Stimulated activated CD4-positive, alpha-beta T cell treated with anti-CD3 and anti-CD28 coated beads, TNF-alpha, amount 100 ng/mL, for 1 hour (primary cell): ENCODE data around the gene PDE4D.

Experiments used
- DNase-seq, 3 donors: peaks; one replicate each; pipeline ENCODE4 v3.0.0-alpha.2; 2020; ENCODE audit warnings: low read depth in 3 of 3, low spot score in 1 of 3

The PDE4D gene

DNA sequence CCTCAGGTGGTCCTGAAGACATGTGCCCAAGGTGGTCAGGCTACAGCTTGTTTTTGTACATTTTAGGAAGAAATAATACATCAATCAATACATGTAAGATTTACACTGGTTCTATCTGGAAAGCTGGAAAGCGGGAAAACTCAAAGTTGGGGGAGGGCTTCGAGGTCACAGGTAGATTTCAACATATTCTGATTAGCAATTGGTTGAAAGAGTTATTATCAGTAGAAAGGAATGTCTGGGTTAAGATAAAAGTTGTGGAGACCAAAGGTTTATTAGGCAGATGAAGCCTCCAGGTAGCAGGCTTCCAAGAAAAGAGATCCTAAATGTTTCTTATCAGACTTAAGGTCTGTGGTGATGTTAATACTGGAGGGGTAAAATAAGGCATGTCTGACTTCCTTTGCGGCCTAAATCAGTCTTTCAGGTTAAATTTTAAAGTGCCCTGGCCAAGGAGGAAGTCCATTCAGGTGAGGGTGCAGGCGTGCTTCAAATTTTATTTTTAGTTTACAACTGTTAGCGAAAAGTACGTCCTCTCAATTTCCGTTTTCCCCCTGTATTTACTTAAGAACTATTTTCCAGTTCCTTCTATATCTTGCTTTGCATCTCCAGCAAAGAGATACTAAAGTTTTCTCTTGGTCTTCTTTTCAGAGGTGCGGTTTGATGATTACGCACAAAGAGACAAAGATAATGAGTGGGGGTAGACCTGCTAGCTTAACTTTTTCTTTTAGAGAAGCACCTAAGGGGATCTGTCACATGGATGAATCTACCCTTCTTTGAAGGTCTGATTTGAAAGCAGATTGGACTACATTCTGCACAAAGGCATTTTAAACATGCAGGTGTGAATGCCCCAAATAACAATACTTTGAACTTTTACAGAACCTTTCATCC, 732.1 kb downstream of the PDE4D start:
- DNase-seq = no peak

DNA sequence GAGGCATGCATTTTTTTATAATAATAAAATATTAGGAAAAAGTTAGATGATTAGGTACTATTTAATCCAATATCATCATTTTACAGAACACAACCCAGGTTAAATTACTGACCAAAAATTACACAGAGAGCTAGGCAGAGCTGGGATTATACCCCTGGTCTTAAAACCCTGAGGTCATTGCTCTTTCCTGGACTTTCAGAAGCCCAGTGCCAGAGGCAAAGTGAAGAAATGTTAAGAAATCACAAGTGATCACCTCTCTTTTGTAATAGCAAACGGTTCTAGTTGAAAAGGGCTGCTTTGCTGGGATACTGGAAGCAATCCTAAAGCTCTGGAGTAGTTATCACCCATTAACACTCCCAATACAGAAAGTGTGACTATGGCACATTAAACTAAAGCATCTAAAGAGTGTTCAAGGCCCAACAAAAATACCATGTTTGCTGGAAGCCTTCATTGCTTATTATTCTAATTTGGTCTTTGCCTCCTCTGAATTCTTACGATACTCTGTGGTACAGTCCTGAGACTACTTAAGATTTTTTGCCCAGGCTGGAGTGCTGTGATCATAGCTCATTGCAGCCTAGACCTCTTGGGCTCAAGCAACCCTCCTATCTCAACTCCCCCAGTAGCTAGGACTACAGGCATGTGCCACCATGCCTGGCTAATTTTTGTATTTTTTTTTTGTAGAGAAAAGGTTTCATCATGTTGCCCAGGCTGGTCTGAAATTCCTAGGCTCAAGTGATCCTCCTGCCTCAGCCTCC, 734.7 kb downstream of the PDE4D start:
- DNase-seq = no peak

- DNase-seq = no peak
Measured at GRCh38 chr5:59158165-59158564, 735.4 kb downstream of the PDE4D start.

DNA sequence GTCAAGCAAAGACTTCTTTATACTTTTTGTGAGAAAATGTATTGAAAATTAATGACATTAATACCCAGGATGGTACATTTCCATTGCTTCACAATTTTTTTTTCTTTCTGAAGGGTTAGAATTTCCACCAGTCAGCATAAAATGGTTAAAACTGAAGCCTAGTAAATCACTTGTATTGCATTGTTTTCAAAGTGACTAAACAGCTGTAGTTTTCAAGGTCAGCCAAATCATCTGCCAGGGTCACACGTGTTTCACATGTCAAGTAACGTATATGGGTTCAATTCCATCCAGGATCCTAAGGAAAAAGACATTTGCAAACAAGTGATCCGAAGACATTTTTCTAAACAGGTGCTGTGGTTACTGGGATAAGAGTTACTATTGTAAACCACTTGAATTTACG, 736.5 kb downstream of the PDE4D start:
- no peak for DNase-seq

DNA sequence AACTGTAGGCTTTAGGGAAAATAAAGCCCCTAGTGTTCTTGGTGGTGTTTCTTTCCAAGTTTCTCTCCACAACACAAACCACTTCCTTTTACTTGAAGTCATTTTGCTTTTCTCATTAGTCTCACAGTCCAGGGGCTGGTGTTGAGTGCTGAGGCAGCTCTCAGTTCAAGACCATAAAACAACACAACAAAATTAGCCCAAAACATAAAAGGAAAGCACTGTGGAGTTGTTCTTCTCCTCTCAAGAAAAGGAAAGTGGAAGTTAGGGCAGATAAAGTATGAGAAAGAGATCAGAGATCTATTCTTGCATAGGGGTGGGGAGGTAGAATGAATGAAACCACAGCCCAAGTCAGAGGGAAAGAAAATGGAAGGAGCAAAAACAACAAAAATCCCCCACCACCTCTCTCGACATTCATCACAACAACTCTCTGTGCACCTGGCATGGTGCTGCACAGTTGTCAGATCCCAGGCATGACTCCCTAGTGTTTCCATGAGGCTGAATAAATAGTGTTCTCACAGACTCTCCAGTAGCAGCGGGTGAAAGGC, 740.8 kb downstream of the PDE4D start:
- DNase-seq = no peak

DNA sequence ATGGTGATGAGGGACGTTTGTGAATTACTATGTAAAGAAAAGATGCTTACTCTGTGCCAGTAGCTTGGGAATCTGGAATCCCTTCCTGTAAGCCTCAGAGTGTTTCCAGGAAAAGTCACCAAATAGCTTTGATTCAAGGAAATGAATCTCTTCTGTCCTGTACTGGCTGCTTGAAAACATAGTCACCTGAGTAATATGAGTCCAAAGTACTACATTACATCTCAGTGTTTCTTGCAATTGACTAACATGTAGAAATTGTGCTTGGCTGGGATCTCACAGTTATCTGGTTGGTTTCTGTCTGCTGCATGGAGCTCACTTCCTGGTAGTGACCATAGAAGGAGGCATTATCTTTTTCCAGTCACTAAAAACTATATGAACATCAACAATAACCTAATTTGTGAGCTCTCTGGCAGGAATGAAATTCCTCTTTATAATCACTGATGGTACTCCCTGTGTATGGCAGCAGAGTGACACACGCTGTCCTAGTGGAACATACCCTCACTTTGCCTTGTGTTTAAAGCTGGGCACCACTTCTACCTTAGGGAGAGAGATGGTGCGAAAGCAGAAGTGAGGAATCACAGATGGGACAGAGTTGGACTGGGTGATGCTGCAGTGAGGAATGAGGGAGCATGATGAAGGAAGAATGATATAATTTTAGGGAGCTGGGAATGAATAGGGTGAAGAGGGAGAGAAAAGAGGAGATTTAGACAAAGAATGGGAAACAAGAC, 742.2 kb downstream of the PDE4D start:
- no peak for DNase-seq

- no peak for DNase-seq
Measured at GRCh38 chr5:59149827-59150226, 743.7 kb downstream of the PDE4D start.

DNA sequence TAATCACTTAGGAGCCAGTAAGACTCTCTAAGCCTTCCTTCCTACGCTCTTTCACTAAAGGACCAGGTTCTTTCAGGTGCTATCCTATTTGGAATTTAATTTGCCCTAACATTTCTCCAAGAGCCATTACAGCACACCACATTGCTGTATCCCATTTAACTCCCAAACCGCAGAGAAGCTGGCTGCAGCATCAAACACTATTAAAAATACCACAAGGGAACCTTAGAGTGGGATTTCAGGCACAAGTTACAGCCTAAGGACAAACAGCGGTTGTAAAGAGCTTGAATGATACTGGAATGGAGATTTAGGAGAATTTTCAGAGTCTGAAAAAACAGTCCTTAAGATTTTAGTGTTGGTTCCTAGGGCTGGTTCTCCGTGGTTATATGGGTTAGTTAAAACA, 744.3 kb downstream of the PDE4D start:
- no peak for DNase-seq

DNA sequence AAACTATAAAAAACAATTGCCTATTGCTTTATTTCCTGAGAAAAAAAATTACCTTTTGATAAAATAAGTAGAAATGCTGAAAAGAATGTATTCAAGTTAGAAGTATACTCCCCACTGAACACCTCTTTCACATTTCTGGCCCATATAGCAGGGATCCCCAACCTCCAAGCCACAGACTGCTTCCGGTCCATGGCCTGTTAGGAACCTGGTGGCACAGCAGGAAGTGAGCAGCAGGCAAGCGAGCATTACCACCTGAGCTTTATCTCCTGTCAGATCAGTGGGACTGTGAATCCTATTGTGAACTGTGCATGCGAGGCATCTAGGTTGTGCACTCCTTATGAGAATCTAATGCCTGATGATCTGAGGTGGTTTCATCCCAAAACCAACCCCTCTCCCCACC, 746.8 kb downstream of the PDE4D start:
- DNase-seq = no peak

DNA sequence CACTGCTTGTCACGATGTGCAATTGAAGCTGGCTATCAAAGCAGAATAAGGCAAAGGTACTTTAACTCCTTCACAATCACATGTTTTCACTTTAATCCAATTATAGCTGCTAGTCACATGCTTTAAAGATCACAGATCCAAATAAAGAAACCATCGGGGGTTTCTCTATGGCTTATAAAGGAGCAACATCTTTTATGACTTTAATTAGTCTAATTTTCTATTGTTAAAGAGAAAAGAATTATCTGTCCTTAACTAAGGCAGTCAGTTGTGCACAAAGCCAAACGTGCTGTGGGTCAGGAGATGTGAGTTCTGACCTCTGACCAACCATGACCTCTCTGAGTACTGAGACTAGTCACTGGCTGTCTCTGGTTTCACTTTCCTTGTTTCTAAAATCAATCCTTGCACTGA, 749.6 kb downstream of the PDE4D start:
- no peak for DNase-seq

DNA sequence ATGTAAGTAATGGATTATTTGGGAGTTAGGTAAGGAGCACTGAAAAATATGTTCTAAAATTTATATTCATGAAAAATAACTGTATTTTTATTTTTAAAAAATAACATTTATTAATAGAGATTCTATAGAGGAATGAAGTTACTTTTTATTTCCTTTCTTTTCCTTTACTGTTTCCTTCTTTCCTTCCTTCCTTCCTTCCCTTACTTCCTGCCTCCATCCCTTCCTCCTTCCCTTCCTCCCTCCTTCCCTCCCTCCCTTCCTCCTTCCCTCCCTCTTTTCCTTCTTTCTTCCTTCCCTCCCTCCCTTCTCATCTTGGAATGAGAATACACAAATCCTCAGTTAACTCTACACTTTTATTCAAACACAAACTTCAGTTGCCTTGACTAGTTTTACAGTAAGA, 750.6 kb downstream of the PDE4D start:
- DNase-seq = no peak

GRCh38 chr5:59142138-59142537, 751.4 kb downstream of the PDE4D start:
- no peak for DNase-seq

- no peak for DNase-seq
Measured at GRCh38 chr5:59140133-59140532, 753.4 kb downstream of the PDE4D start.

GRCh38 chr5:59139695-59140094, 753.8 kb downstream of the PDE4D start:
- DNase-seq = no peak

DNA sequence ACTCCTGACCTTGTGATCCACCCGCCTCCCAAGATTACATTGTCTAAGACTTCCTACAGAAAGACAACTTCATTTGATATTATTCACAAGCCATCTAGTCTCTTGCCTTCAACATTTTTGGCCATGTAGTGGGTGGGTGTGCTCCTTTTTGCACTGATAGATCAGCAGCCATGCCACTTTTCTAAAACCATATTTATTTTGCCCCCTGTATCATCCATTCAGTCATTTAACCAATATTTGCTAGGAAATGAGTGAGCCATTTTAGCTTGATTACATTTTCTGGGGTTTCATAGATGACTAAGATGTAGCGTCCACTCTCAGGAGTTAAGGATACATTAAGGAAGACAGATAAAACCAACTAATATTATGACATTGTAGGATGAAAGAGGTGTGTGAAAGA, 755.0 kb downstream of the PDE4D start:
- no peak for DNase-seq

- DNase-seq = no peak
Measured at GRCh38 chr5:59137846-59138245, 755.7 kb downstream of the PDE4D start.

- DNase-seq = no peak
Measured at GRCh38 chr5:59136549-59136948, 757.0 kb downstream of the PDE4D start.

DNA sequence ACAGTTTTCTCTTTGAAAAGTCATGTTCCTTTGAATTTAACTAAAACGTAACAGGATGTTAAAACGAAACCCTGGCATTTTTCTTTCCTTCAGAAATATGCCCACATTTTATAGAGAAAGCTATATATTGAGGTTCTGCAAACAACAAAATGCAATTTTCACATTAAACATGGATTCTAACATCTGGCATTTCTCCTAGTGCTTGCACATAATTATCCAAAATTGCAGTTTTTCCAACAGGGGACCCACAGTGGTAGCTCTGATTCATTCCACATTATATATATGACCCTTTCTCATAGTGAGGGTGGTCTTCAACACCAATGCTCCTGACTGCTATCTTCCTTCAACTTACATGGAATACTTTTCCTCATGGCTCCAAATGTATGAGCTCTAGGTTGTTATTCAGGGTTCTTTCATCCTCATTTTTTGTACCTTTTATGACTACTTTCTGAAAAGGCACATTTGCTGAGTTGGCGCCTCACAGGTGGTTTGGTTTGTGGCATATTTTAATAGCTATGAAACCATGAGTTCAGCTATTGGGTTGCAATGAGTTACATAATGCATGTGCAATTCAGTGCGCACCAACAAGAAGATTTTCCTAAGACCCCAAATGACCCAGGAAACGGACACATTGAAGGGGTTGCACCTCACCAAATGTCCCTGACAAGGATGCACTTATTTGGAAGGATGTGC, 758.9 kb downstream of the PDE4D start:
- DNase-seq = no peak

- DNase-seq = no peak
Measured at GRCh38 chr5:59133764-59134261, 759.7 kb downstream of the PDE4D start.

DNA sequence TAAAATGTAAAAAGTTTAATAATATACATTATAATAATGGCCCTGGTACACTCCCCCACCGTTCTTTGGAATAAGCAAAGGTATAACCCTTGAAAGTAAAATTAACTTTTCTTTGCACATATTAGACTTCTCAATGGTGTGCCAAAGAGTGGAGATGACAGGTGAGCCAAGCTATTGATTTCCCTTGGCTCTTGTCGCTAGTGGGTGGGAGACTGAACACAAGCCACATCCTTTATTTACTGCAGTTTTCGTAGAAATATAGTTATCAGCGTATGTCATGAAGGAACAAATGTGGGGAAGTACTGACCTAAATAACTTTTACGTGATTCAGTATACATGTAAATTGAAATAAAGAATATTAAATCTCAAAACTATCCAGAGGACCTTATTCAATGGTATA, 761.4 kb downstream of the PDE4D start:
- DNase-seq = no peak

GRCh38 chr5:59130431-59130830, 763.1 kb downstream of the PDE4D start:
- no peak for DNase-seq
